ENCODE measurements around the gene OPTC.
"Not testable (repeated sequence)": the region's sequence is repeated elsewhere in the genome, so short reads cannot be mapped to it uniquely, and the experiment has no call there.

GRCh38 chr1:203447598-203447997, 46.4 kb upstream of the OPTC start:
- TF ChIP-seq EZH2 (IDR thresholded peaks at IDR 0.05); POLR2AphosphoS5 (IDR thresholded peaks at IDR 0.05; ENCODE audit: borderline replicate concordance, low read depth, low read length): not testable (repeated sequence)

All from SK-N-MC (cell line).